GM18519 (cell line): ENCODE data around the gene SPP1.

Source experiments
- ATAC-seq: cut with Tn5 transposase; IDR thresholded peaks from one replicate; pipeline ENCODE4 v1.9.1; 2021; ENCODE audit warnings: mild to moderate bottlenecking, moderate library complexity; ENCODE audit not compliant: unreplicated experiment, low FRiP score

Gene SPP1

DNA sequence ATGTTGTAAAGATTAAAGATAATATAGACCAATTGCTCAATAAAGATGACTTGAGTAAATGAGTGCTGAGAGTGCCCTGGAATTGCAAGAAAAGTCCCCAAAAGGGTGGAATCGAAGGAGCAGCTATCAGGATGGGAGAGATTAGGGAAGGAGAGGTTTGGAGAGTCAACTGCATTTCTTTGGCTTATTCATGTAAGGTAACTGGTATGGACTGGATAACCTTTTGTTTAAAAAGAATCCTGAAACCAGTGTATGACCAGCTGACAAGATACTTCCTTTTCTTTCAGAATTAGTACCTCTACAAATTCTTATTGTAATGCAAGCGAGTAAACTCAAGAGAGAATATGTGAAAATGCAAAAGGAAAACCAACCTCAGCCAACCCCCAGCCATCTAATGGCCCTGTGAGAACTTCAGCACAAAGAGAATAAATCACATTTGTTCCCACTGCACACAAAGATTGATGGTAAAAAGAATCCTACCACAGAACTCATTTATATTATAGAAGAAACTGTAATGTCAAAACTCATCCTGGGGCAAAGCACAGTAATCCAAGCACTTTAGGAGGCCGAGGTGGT is 24.5 kb upstream of the SPP1 start:
- no peak for ATAC-seq

DNA sequence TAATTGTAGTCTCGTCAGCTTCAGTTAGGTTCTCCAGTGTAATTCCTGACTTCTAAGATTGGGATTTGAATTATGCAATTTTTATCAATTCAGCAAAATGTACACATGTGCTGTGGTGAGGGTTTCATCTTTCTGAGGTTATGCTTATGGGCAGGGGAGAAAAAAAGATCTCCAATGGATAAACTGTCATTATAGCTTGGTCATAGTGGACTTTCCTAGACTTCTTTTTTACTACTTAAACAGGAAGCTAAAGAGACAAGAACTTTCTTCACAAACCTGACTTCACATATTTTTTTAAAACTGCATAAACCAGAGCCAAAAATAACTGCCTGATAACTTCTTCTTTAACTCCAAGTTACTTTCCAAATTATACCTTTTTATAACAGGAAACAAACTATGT is 21.7 kb upstream of the SPP1 start:
- ATAC-seq, result no peak

DNA sequence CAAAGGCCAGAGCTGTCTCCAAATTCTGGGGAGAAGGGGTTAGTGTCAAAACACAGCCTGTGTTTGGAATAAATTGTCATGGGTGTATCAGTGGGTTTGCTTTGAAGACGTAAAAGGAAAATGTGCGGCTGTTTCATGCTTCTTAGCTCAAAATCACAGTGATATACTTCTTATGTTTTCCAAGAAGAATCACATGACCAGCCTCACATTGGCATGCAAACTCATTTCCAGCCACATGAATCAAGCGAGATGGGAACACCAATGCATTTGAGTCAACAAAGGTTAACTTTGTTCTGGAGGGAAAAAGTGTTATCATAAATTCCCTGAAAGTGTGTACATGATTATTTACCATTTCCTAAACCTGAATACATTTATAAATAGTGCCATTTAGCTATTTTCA is 19.0 kb upstream of the SPP1 start:
- no peak for ATAC-seq

DNA sequence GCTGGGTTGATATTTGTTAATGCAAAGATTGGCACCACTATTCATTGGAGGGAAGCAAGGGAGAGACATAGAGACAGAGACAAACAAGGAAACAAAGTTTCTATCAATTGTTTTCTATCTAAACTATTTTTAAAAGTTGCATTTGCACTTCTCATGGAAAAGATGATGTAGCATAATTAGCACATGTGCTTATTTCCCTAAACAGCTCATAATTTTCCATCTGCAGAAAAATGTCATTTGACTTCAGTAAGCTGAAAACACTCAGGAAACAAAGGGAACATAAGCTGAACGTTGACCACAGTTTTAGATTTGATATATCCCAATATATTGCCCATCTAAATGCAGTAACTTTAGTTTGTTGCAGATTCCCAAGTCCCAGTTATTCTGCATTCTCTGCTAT is 18.5 kb upstream of the SPP1 start:
- no peak for ATAC-seq

GRCh38 chr4:87961993-87962392 is 13.5 kb upstream of the SPP1 start:
- ATAC-seq, result no peak

DNA sequence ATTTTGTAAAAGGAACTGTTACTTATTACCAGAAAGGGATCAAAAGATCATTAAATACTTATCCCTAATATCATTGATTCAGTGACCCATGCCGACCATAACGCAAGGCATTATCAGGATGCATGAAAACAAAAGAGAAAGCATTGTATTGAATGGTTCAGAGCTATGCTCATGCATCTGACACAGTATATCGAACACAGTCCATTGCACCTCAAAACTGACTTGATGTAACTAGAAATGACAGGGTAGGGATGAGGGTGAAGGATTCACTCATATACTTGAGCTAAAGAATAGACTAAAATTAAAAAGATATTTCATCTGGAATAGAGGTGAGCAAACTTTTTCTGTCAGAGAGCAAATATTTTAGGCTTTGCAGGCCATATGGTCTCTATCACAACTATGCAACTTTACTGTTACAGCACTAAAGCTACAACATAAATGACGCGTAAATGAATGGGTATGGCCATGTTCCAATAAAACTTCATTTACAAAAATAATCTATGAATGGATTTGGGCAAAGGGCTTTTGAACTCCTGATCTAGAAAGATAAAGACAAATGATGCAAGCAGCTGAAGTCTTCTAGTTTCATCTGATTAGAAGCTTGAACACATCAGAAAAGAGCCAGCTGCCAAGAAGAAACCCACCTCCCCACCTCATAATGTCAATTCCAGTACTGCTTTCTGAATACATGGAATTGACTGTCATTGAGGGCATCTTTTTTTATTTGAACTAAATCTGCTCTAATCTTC is 12.9 kb upstream of the SPP1 start:
- ATAC-seq, result no peak

- ATAC-seq, result no peak
Measured at GRCh38 chr4:87965501-87965975, 10.0 kb upstream of the SPP1 start.

DNA sequence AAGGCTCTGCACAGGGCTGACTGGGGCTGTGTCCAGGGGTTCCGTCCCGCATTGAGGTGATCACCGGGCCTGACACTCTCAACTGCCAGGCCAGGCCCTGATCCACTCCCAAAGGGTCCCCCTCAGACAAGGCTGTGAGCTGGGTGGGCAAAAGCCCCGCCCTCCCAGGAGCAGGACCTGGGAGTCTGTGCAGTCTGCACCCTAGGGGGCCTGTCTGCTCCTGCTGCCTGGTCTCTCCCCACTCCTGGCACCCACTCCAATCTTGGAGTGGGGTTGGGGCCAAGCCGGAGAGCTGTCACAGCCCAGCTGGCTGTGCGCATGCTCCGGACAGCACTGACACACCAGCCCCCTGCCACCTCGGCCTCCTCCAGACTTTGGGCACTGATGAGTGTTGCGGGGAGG is 9.4 kb upstream of the SPP1 start:
- no peak for ATAC-seq

DNA sequence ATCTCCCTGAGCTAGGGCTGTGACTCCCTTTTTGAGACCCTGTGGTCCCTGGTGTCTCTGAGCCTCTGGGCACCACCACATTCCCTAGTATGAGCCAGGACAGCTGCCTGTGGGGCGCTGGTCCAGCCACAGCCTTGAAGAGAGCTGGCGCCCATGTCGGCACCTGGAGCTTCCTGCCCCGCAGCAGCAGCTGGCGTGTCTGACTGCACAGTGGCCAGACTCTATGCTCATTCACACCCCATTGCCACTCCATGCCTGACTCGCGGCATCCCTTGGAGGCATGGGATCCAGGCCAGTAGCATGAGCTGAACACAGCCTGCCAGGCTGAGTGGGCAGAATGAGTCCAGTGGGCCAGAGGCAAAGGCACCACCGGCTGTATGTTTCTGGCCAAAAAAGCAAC is 8.3 kb upstream of the SPP1 start:
- ATAC-seq, result no peak

GRCh38 chr4:87970121-87970520 is 5.4 kb upstream of the SPP1 start:
- no peak for ATAC-seq

- no peak for ATAC-seq
Measured at GRCh38 chr4:87971866-87972265, 3.6 kb upstream of the SPP1 start.

GRCh38 chr4:87973283-87974169 is 2.0 kb upstream of the SPP1 start:
- peak; percentile 78 for ATAC-seq

- no peak for ATAC-seq
Measured at GRCh38 chr4:87974856-87975462, 555 bp upstream of the SPP1 start.

GRCh38 chr4:87977521-87978278 is 2.2 kb downstream of the SPP1 start:
- ATAC-seq, result no peak

DNA sequence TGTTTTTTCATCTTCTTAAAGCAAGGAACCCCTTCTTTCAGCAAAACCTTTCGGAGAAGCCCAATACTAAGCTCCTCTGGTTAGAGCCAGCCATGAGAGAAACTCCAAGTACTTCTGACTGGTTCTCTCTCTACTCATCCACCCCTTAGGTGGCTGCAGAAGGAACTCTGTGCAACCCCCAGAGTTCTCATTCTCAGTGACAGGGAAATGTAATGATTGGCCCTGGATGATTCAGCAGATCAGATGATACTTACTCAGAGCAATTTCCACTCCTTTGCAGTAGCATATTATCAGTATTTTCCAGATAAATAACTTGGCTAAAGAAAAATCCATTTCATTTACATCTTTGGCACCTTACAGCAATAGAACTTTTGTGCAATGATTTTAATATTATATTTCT is 3.2 kb downstream of the SPP1 start:
- ATAC-seq, result no peak

DNA sequence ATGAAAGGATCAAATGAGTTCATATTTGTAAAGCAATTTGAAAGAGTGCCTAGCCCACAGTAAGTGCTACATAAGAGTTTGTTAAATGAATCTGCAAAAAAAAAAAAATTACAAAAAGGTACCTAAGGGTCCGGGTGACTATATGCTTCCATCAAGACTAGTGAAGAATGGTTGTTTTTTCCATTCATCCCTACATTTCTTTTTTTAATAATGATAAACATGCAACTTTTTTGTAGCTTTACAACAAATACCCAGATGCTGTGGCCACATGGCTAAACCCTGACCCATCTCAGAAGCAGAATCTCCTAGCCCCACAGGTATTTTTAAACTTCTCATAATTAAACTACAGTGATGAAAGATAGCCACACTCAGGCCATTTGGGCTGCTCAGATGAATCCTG is 4.3 kb downstream of the SPP1 start:
- no peak for ATAC-seq

DNA sequence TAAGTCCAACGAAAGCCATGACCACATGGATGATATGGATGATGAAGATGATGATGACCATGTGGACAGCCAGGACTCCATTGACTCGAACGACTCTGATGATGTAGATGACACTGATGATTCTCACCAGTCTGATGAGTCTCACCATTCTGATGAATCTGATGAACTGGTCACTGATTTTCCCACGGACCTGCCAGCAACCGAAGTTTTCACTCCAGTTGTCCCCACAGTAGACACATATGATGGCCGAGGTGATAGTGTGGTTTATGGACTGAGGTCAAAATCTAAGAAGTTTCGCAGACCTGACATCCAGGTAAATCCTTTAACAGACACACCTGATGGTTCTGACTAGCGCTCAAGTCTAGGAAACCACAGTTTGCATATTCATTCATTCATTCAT is 6.0 kb downstream of the SPP1 start:
- no peak for ATAC-seq

- ATAC-seq, result no peak
Measured at GRCh38 chr4:87982036-87982435, 6.5 kb downstream of the SPP1 start.

- ATAC-seq, result no peak
Measured at GRCh38 chr4:87982446-87983010, 7.0 kb downstream of the SPP1 start.

DNA sequence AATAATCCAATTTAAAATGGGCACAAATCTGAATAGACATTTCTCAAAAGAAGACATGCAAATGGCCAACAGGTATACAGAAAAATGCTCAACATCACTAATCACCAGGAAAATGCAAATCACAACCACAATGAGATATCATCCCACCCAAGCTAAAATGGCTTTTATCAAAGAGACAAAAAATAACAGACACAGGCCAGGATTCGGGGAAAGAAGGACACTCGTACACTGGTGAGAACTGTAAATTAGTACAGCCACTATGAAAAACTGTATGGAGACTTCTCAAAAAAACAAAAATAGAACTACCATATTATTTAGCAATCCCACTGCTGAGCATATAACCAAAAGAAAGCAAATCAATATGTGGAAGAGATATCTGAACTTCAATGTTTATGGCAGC is 8.5 kb downstream of the SPP1 start:
- no peak for ATAC-seq
